Measurements from ENCODE around the gene SRSF2.
A peak's percentile ranks its signal among the peaks of the same experiment; 100 is the strongest.
"Not testable (repeated sequence)": the region's sequence is repeated elsewhere in the genome, so short reads cannot be mapped to it uniquely, and the experiment has no call there.

Gene SRSF2

GRCh38 chr17:76721463-76721862 lies 15.7 kb downstream of the SRSF2 start:
- no peak for FAIRE-seq
- TF ChIP-seq PAX5 (IDR thresholded peaks at IDR 0.05; ENCODE audit: insufficient read depth, low read length, severe bottlenecking) = no peak
- TF ChIP-seq POLR2A (IDR thresholded peaks at IDR 0.05; ENCODE audit: low read depth, low read length) = no peak
- no peak for TF ChIP-seq POU2F2 (IDR thresholded peaks at IDR 0.05; ENCODE audit: low read depth, low read length)
- TF ChIP-seq POLR2AphosphoS5 (IDR thresholded peaks at IDR 0.05; ENCODE audit: low read depth, low read length) = no peak
- no peak for TF ChIP-seq SPI1 (IDR thresholded peaks at IDR 0.05; ENCODE audit: low read depth, low read length)
- TF ChIP-seq TAF1 (IDR thresholded peaks at IDR 0.05; ENCODE audit: low read depth, low read length) = no peak
- no peak for DNase-seq (ENCODE audit: insufficient read length, low spot score)

- TF ChIP-seq POLR2AphosphoS5 (IDR thresholded peaks at IDR 0.05; ENCODE audit: low read depth, low read length) = no peak
- DNase-seq (ENCODE audit: insufficient read length, low spot score) (no peak), FAIRE-seq (no peak)
Observed at GRCh38 chr17:76720941-76721340, 16.2 kb downstream of the SRSF2 start.

- no peak for TF ChIP-seq POLR2AphosphoS5 (IDR thresholded peaks at IDR 0.05; ENCODE audit: low read depth, low read length)
- TF ChIP-seq POU2F2 (IDR thresholded peaks at IDR 0.05; ENCODE audit: low read depth, low read length) = no peak
- no peak for TF ChIP-seq POLR2A (IDR thresholded peaks at IDR 0.05; ENCODE audit: low read depth, low read length)
- no peak for TF ChIP-seq TAF1 (IDR thresholded peaks at IDR 0.05; ENCODE audit: low read depth, low read length)
- TF ChIP-seq SPI1 (IDR thresholded peaks at IDR 0.05; ENCODE audit: low read depth, low read length) = no peak
- no peak for TF ChIP-seq PAX5 (IDR thresholded peaks at IDR 0.05; ENCODE audit: insufficient read depth, low read length, severe bottlenecking)
- FAIRE-seq (no peak), DNase-seq (ENCODE audit: insufficient read length, low spot score) (no peak)
Observed at GRCh38 chr17:76720211-76720610, 16.9 kb downstream of the SRSF2 start.

GRCh38 chr17:76718516-76718915 lies 18.6 kb downstream of the SRSF2 start:
- FAIRE-seq (no peak), DNase-seq (ENCODE audit: insufficient read length, low spot score) (no peak)
- no peak for TF ChIP-seq POLR2AphosphoS5 (IDR thresholded peaks at IDR 0.05; ENCODE audit: low read depth, low read length)
- no peak for TF ChIP-seq POU2F2 (IDR thresholded peaks at IDR 0.05; ENCODE audit: low read depth, low read length)
- TF ChIP-seq SPI1 (IDR thresholded peaks at IDR 0.05; ENCODE audit: low read depth, low read length) = no peak
- TF ChIP-seq PAX5 (IDR thresholded peaks at IDR 0.05; ENCODE audit: insufficient read depth, low read length, severe bottlenecking) = no peak
- no peak for TF ChIP-seq POLR2A (IDR thresholded peaks at IDR 0.05; ENCODE audit: low read depth, low read length)

GRCh38 chr17:76716839-76717215 lies 20.3 kb downstream of the SRSF2 start:
- no peak for TF ChIP-seq SPI1 (IDR thresholded peaks at IDR 0.05; ENCODE audit: low read depth, low read length)
- no peak for TF ChIP-seq TAF1 (IDR thresholded peaks at IDR 0.05; ENCODE audit: low read depth, low read length)
- TF ChIP-seq POLR2AphosphoS5 (IDR thresholded peaks at IDR 0.05; ENCODE audit: low read depth, low read length) = no peak
- no peak for TF ChIP-seq PAX5 (IDR thresholded peaks at IDR 0.05; ENCODE audit: insufficient read depth, low read length, severe bottlenecking)
- TF ChIP-seq POU2F2 (IDR thresholded peaks at IDR 0.05; ENCODE audit: low read depth, low read length) = no peak
- TF ChIP-seq POLR2A (IDR thresholded peaks at IDR 0.05; ENCODE audit: low read depth, low read length) = no peak
- FAIRE-seq (no peak), DNase-seq (ENCODE audit: insufficient read length, low spot score) (no peak)

- TF ChIP-seq PAX5 (IDR thresholded peaks at IDR 0.05; ENCODE audit: insufficient read depth, low read length, severe bottlenecking) (no peak), POLR2AphosphoS5 (IDR thresholded peaks at IDR 0.05; ENCODE audit: low read depth, low read length) (peak; percentile 20; the same call in 1 of the 2 replicates)
- DNase-seq (ENCODE audit: insufficient read length, low spot score) (no peak), FAIRE-seq (no peak)
Observed at GRCh38 chr17:76716146-76716838, 20.8 kb downstream of the SRSF2 start.

- DNase-seq (ENCODE audit: insufficient read length, low spot score) (no peak), FAIRE-seq (no peak)
- TF ChIP-seq POLR2AphosphoS5 (IDR thresholded peaks at IDR 0.05; ENCODE audit: low read depth, low read length) = no peak
- no peak for TF ChIP-seq PAX5 (IDR thresholded peaks at IDR 0.05; ENCODE audit: insufficient read depth, low read length, severe bottlenecking)
- TF ChIP-seq SPI1 (IDR thresholded peaks at IDR 0.05; ENCODE audit: low read depth, low read length) = no peak
- no peak for TF ChIP-seq POU2F2 (IDR thresholded peaks at IDR 0.05; ENCODE audit: low read depth, low read length)
Observed at GRCh38 chr17:76715496-76715830, 21.7 kb downstream of the SRSF2 start.

- FAIRE-seq = no peak
- DNase-seq (ENCODE audit: insufficient read length, low spot score) = no peak
- TF ChIP-seq PAX5 (IDR thresholded peaks at IDR 0.05; ENCODE audit: insufficient read depth, low read length, severe bottlenecking) (no peak), POLR2A (IDR thresholded peaks at IDR 0.05; ENCODE audit: low read depth, low read length) (no peak), POLR2AphosphoS5 (IDR thresholded peaks at IDR 0.05; ENCODE audit: low read depth, low read length) (no peak), POU2F2 (IDR thresholded peaks at IDR 0.05; ENCODE audit: low read depth, low read length) (no peak), SPI1 (IDR thresholded peaks at IDR 0.05; ENCODE audit: low read depth, low read length) (no peak), TAF1 (IDR thresholded peaks at IDR 0.05; ENCODE audit: low read depth, low read length) (no peak)
Observed at GRCh38 chr17:76714822-76715495, 22.2 kb downstream of the SRSF2 start.

GRCh38 chr17:76714336-76714735 lies 22.8 kb downstream of the SRSF2 start:
- DNase-seq (ENCODE audit: insufficient read length, low spot score) (no peak), FAIRE-seq (no peak)
- no peak for TF ChIP-seq POU2F2 (IDR thresholded peaks at IDR 0.05; ENCODE audit: low read depth, low read length)
- no peak for TF ChIP-seq POLR2AphosphoS5 (IDR thresholded peaks at IDR 0.05; ENCODE audit: low read depth, low read length)
- no peak for TF ChIP-seq PAX5 (IDR thresholded peaks at IDR 0.05; ENCODE audit: insufficient read depth, low read length, severe bottlenecking)
- no peak for TF ChIP-seq POLR2A (IDR thresholded peaks at IDR 0.05; ENCODE audit: low read depth, low read length)
- no peak for TF ChIP-seq SPI1 (IDR thresholded peaks at IDR 0.05; ENCODE audit: low read depth, low read length)
- no peak for TF ChIP-seq TAF1 (IDR thresholded peaks at IDR 0.05; ENCODE audit: low read depth, low read length)

GRCh38 chr17:76713765-76714164 lies 23.4 kb downstream of the SRSF2 start:
- DNase-seq (ENCODE audit: insufficient read length, low spot score) = no peak
- TF ChIP-seq POU2F2 (IDR thresholded peaks at IDR 0.05; ENCODE audit: low read depth, low read length) (no peak), PAX5 (IDR thresholded peaks at IDR 0.05; ENCODE audit: insufficient read depth, low read length, severe bottlenecking) (no peak), TAF1 (IDR thresholded peaks at IDR 0.05; ENCODE audit: low read depth, low read length) (no peak), POLR2AphosphoS5 (IDR thresholded peaks at IDR 0.05; ENCODE audit: low read depth, low read length) (no peak), POLR2A (IDR thresholded peaks at IDR 0.05; ENCODE audit: low read depth, low read length) (no peak), SPI1 (IDR thresholded peaks at IDR 0.05; ENCODE audit: low read depth, low read length) (no peak)
- FAIRE-seq = no peak

GRCh38 chr17:76712321-76712720 lies 24.8 kb downstream of the SRSF2 start:
- DNase-seq (ENCODE audit: insufficient read length, low spot score); FAIRE-seq: not testable (repeated sequence)
